Activated CD8-positive, alpha-beta memory T cell treated with anti-CD3 and anti-CD28 coated beads for 24 hours (primary cell): ENCODE results near the gene SKOR1.

Experiments
- DNase-seq: peaks from one replicate; pipeline ENCODE4 v3.0.0-alpha.2; 2020

SKOR1 gene

DNA sequence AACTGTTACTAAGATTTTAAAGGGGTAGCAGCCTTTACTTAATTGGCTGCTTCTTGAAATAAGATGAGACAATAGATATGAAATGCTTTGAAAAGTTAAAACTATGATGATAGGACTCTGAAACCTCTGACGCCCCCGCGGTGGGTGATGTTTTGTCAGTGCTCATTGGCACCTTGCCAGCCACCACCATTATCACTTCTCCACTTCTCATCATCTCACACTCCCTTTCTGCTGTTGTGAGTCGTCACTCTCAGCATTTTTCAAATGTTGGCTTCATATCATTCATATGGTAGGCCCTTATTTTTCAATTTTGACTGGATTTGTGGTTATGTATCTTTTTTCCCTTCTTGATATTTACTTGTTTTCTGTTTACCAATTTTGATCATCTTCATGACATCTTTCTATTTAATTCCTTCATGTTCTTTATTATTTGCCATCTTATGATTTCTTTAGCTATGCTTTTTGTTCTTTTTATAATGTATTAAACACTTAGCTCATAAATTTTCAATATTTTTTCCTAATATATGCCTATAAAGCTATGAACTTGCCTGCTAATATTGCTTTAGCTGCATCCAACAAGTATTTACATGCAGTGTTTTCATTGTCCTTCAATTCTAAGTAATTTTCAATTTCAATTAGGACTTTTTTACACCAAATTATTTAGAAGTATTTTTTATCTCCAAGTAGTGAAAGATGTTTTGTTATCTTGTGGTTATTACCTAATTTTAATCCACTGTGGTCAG lies 30.3 kb upstream of the SKOR1 start:
- peak; percentile 59 for DNase-seq

- no peak for DNase-seq
These were observed 28.8 kb upstream of the SKOR1 start for GRCh38 chr15:67796196-67797127.

DNA sequence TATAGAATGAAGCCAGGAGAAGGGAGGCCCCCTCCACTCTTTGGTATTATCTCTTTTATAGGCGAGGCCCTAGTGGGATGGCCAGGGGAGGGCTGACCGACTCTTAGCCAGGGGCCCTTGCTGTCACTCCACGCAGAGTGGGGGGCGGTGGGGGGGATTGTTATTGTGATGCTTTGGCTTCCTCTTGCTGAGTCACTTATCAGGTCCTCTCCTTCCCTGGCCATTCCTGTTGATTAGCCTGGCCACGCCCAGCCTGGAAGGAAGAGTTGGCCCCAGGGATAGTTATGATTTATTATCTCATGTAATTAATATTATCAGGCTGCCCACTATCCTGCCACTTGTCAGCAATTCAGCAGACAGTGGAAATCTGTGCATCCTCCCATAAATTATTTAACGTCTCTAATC lies 25.5 kb upstream of the SKOR1 start:
- DNase-seq, result no peak

DNA sequence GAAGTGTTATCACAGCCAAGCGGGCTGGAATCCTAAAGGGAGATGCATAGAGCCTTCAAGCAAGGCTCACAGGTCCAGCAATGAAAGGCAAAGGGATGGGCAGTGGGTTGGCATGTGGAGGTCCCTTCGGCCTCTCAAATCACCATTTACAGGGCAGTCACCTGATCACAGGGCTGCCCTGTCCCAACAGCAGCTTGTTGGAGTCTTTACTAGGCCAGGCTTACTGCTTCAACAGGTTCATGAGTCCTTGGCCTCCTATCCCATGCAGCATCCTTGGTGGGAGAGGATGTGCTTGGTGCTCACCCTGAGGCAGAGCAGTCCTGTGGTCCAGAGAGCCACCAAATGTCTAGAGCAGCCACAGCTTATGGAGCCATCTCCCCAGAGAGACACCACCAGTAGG lies 24.2 kb upstream of the SKOR1 start:
- DNase-seq, result peak; percentile 28

DNA sequence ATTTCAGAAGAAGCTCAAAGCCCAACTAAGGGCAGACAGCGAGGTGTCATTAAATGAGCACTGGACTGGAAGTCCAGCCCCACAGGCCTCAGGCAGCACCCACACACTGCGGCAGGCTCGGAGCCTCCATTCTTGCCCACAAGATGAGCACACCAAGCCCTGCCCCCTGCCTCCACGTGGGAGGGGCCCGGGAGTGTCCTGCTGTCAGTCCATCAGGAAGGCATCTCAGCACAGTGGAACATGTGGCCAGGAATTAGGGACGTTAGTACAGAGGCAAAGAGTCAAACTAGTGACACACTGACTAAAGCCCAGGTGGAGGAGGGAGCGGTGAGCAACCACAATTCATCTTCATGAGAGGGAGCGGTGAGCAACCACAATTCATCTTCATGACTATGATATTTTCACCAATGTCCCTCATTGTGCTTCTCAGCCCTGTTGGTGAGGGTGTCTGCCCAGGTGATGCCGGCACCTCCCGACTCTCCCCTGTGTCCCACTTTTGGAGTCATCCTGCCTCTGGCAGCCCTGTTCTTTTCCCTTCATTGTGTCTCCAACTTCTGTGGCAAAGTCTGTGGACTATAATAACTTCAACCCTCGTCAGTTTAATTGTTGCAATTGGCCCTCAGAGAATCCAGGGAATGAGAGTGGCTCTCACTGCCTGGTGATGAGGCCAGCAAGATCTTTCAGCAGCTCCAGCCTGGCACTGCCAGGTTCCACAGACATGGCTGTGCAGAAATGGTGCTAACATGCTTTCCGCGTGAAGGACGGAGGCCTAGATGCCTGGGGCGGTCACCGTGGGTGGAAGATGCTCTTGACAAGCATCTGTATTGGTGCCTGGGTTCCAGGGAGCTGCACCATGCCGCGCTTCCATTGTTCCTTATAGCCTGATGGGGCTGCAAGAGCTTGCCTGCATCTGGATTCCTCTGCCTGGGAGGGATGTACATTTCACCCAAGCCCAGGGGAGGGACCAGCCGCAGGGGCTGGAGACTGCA lies 23.1 kb upstream of the SKOR1 start:
- no peak for DNase-seq

- peak; percentile 19 for DNase-seq
These were observed 22.0 kb upstream of the SKOR1 start for GRCh38 chr15:67803299-67803698.

GRCh38 chr15:67803996-67804843 lies 21.1 kb upstream of the SKOR1 start:
- DNase-seq, result no peak

DNA sequence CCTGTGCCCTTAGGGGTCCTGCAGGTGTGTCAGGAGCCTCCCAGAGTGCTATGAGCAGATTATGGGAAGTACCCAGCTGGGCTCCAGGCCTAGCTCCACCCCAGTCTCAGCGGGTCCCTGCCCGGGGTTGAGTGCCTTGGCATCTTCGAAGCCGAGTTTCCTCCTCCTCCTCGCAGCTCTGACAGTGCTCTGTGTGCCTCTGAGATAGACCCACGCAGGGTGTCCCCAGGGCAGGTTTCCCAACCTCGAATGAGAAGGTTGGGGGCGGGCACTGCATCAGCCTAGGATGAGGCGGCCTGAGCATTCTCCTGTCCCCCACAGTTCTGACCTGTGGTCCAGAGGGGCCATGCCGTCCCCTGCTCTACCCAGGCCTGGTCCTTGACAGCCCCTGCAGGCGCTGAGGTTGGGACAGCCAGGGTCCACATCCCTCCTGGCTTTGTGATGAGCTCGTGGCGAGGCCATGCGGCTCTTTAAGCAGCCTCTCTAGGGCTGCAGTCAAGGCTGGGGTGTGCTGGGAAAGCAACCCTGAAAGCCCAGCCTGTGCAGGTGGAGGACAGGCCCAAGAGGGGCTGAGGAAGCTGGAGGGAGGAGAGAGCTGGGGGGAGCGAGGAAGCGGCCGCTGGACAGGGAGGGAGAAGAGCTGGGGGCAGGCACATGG lies 20.2 kb upstream of the SKOR1 start:
- no peak for DNase-seq

GRCh38 chr15:67805666-67806516 lies 19.4 kb upstream of the SKOR1 start:
- DNase-seq, result no peak

- DNase-seq, result no peak
These were observed 18.8 kb upstream of the SKOR1 start for GRCh38 chr15:67806536-67806935.

DNA sequence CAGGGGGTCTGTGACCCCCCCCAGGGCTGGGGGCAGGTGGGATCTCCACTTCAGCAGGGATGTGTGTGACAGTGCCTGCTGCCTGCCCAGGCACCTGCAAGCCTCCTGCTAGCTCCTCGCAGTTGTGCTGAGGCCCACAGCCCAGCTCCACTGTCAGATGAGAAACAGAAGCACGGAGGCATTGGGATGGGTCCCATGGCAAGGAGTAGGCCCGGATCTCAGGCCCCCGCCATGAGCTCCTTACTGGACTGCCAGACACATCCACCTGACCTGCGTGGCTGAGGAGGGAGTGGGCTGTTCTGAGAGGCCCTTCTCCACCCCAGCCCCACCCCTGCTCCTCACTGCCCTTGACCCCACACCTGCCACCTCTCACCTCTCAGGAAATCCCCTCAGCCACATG lies 18.2 kb upstream of the SKOR1 start:
- DNase-seq, result no peak

GRCh38 chr15:67807836-67808235 lies 17.5 kb upstream of the SKOR1 start:
- no peak for DNase-seq

- DNase-seq, result no peak
These were observed 16.5 kb upstream of the SKOR1 start for GRCh38 chr15:67808821-67809220.

DNA sequence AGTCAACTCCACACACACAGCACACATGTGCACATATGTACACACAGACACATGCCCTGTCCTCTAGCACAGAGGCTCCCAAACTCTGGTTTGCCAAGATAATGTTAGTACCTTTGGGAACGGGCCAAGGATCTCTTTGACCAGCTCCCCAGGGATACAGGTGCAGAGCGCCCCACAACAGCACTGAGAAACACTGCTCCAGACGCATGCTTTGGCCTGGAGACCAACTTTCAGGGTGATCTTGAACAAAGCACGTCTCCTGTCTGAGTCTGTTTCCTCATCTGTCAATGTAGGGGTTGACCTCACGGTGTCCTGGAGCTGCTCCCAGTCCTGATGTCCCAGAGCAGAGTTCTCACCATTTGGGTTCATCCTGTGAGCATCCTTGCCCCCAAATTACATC lies 15.9 kb upstream of the SKOR1 start:
- DNase-seq, result no peak

GRCh38 chr15:67809866-67810265 lies 15.4 kb upstream of the SKOR1 start:
- DNase-seq, result no peak

DNA sequence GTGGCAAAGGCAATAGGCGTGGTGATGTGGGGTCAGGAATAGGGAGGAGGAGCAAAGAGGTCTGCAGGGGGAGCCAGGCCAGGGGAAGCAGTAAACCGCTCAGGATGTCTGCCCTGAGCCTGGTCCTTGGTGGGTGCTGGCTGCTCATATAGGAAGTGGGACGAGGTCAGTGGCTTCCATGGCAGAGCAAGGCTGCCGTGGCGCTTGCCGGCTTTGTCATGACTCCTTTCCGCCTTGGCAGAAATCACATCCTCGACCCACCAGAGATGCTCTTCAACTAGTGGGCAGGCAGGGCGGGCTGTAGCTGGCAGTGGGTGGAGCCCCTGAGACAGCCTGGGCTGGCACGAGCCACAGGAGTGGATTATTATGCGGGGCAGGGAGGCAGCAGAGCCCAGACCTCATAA lies 13.1 kb upstream of the SKOR1 start:
- no peak for DNase-seq

- no peak for DNase-seq
These were observed 12.1 kb upstream of the SKOR1 start for GRCh38 chr15:67813104-67813634.

DNA sequence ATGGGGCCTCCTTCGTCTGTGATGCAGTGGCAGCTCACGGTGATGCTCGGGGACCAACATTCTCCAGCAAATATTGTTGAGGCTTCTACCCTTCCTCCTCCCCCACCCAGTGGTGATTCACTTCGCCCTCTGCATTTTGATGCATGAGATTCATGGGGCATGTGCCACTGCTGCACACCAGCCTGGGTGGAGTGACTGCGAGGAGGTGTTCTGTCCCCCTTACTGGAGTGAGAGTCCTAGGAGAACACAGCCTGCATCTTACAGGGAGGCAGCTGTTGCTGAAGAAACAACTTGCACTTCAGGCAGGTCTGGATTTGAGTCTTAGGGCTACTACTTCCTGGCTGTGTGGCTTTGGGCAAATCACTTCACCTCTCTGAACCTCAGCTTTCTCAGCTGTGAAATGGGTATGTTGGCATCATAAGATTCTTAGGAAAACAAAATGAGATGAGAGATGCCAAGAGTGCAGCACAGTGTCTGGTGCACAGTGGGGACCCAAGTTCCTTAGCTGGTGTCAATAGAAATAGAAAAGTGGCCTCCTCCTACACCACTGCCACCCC lies 10.2 kb upstream of the SKOR1 start:
- DNase-seq, result no peak

DNA sequence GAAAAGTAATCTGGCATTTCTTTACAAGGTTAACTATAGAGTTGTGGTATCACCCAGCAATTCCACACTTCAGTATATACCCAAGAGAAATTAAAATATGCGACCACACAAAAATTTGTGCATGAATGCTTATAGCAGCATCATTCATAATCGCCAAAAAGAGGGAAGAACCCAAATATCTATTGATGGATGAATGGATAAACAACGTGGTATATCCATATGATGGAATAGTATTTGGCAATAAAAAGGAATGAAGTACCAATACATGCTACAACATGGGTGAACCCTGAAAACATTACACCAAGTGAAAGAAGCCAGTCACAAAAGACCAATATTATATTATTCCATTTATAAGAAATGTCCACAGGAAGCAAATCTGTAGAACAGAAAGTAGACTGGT lies 8.6 kb upstream of the SKOR1 start:
- DNase-seq, result no peak

- DNase-seq, result no peak
These were observed 6.8 kb upstream of the SKOR1 start for GRCh38 chr15:67818464-67818863.
